HepG2 (cell line): ENCODE data around the gene RPEL1. TPM values are rescaled to one million over a fixed set of nuclear protein-coding genes. Genes with fewer than 3 reads are reported as not detected.

Source experiments
- ARNT ChIP-seq: fragments of 450-650 bp; IDR thresholded peaks from 2 replicates; pipeline ENCODE4 v1.6.1; 2017
- GATAD1 ChIP-seq: IDR thresholded peaks from 2 replicates; pipeline ENCODE4 v1.6.1; 2016; ENCODE audit warnings: missing genetic modification reagents, missing compliant biosample characterization
- GMEB2 ChIP-seq: IDR thresholded peaks from 2 replicates; pipeline ENCODE4 v1.6.1; 2016; ENCODE audit warnings: missing biosample characterization, missing genetic modification reagents, low read depth
- KMT2A ChIP-seq: sonication (generic); formaldehyde crosslinking; IDR thresholded peaks from 2 replicates; pipeline ENCODE4 v1.4.0; 2020; ENCODE audit warnings: missing genetic modification reagents
- MAFK ChIP-seq, 2 experiments: IDR thresholded peaks in 1 of 2; conservative IDR thresholded peaks in 1 of 2; 2 replicates each; pipeline ENCODE4 v1.6.1; 2011; ENCODE audit warnings: improper control_type of control experiment in 2 of 2, low read length in 2 of 2
- PHB2 ChIP-seq: fragments of 450-650 bp; IDR thresholded peaks from 2 replicates; pipeline ENCODE4 v1.6.1; 2018; ENCODE audit not compliant: partially characterized antibody
- TARDBP ChIP-seq: sonication (generic); formaldehyde crosslinking; IDR thresholded peaks from 2 replicates; pipeline ENCODE4 v1.8.0; 2022; ENCODE audit warnings: mild to moderate bottlenecking, missing genetic modification reagents
- THAP8 ChIP-seq: sonication (generic); formaldehyde crosslinking; IDR thresholded peaks from 2 replicates; pipeline ENCODE4 v1.5.1; 2020; ENCODE audit warnings: missing genetic modification reagents, mild to moderate bottlenecking, borderline replicate concordance
- ZBTB43 ChIP-seq: sonication (generic); formaldehyde crosslinking; conservative IDR thresholded peaks from 2 replicates; pipeline ENCODE4 v1.4.0; 2020; ENCODE audit warnings: missing genetic modification reagents
- ZBTB44 ChIP-seq: sonication (generic); formaldehyde crosslinking; IDR thresholded peaks from 2 replicates; pipeline ENCODE4 v1.4.0; 2020; ENCODE audit warnings: missing genetic modification reagents
- ZNF224 ChIP-seq: sonication (generic); formaldehyde crosslinking; IDR thresholded peaks from 2 replicates; pipeline ENCODE4 v1.5.0; 2020; ENCODE audit warnings: mild to moderate bottlenecking, missing genetic modification reagents
- ZNF318 ChIP-seq: sonication (generic); formaldehyde crosslinking; IDR thresholded peaks from 2 replicates; pipeline ENCODE4 v1.4.0; 2020; ENCODE audit warnings: mild to moderate bottlenecking, missing genetic modification reagents
- ZNF333 ChIP-seq: sonication (generic); formaldehyde crosslinking; IDR thresholded peaks from 2 replicates; pipeline ENCODE4 v1.4.0; 2020; ENCODE audit warnings: mild to moderate bottlenecking, missing genetic modification reagents, borderline replicate concordance
- ZNF34 ChIP-seq: sonication (generic); formaldehyde crosslinking; IDR thresholded peaks from 2 replicates; pipeline ENCODE4 v1.4.0; 2020; ENCODE audit warnings: mild to moderate bottlenecking, missing genetic modification reagents, borderline replicate concordance
- ZNF775 ChIP-seq: sonication (generic); formaldehyde crosslinking; IDR thresholded peaks from 2 replicates; pipeline ENCODE4 v1.4.0; 2020; ENCODE audit warnings: missing genetic modification reagents, mild to moderate bottlenecking, moderate library complexity, borderline replicate concordance
- ZNF777 ChIP-seq: sonication (generic); formaldehyde crosslinking; IDR thresholded peaks from 2 replicates; pipeline ENCODE4 v1.4.0; 2020; ENCODE audit warnings: missing genetic modification reagents
- polyA plus RNA-seq, 8 experiments: library from polyadenylated mRNA; depleted of rRNA in 3 of 8; stranded (reverse) in 7 of 8; unstranded in 1 of 8; fragments of >200 nt; fragmentation: Illumina TruSeq in 4 of 8; extraction: Trizol in 4 of 8; gene quantifications; 2 replicates each; pipeline versions ENCODE4 v1.2.1 to v1.2.3, GENCODE V29; 2011 to 2016; ENCODE audit warnings: low read depth in 4 of 8, missing spikeins in 1 of 8, mixed read lengths in 1 of 8; ENCODE audit not compliant: insufficient read depth in 1 of 8
- total RNA-seq, 5 experiments: library from RNA; depleted of rRNA; stranded (reverse); fragments of >200 nt; fragmentation: Illumina TruSeq; extraction: Trizol; gene quantifications; 2 replicates each; pipeline ENCODE4 v1.2.3, GENCODE V29; 2016; ENCODE audit warnings: low read depth in 1 of 5

RPEL1 gene
- total and polyA plus RNA-seq, 2 of the 13 experiments (the other 11 are each of a cell fraction or from before 2014, with no cell fraction given), result 0.04 to 0.07 TPM

GRCh38 chr10:103232772-103233488 is 12.8 kb upstream of the RPEL1 start (continued):
- TF ChIP-seq ZBTB44 (CRISPR knock-in tag) (no peak), GMEB2 (CRISPR knock-in tag) (no peak), ZNF777 (no peak), ZBTB43 (no peak), ZNF775 (CRISPR knock-in tag) (no peak), GATAD1 (CRISPR knock-in tag) (no peak), ZNF318 (no peak), KMT2A (CRISPR knock-in tag) (no peak), ZNF333 (CRISPR knock-in tag) (no peak), TARDBP (no peak), ZNF34 (no peak), MAFK (conservative IDR thresholded peaks at IDR 0.05 in 1 of 2, IDR thresholded peaks at IDR 0.05 in 1 of 2; ENCODE audit: low read length in 2 of 2) (no peak), THAP8 (CRISPR knock-in tag) (no peak), ARNT (no peak), ZNF224 (CRISPR knock-in tag) (no peak), PHB2 (no peak)
